ENCODE measurements around the gene GATD1. TPM values are rescaled to one million over a fixed set of nuclear protein-coding genes. Genes with fewer than 3 reads are reported as not detected.

The GATD1 gene
- total and polyA plus RNA-seq, 9 of the 15 experiments (the other 6 are each of a cell fraction or from before 2014, with no cell fraction given) = 2.8 to 144 (median 36.9) TPM

DNA sequence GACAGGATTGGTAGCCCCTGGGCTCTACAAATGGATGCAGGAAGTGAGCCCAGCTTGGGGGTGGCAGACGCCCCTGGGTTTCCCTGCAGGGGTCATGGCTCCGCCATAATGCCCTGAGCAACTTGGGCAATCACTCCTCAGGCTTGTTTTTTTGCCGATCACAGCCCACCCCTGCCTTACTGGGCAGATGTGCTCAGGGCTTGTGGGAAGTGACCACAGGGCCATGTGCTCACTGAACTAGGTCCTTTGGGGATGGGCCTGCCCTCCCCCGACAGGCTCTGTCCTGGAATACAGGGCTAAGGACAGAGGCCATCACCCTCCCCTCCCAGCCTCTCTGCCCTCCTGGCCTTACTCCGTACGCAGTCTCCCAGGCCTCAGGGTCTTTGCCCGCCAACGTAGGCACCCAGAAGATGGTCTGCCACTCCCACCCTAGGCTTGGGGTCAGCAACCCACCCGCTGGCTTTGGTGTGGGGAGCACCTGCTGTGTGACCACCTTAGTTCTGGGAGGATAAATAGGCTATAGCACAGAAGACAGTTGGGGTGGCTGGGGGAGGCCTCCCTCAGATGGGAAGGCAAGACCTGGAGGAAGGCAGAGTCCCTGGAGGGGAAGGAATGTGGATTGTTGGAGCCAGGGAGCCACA lies 36.3 kb upstream of the GATD1 start (continued):
- TF ChIP-seq AFF4 (CRISPR knock-in tag; IDR thresholded peaks at IDR 0.05) (no peak), PTBP1 (IDR thresholded peaks at IDR 0.05; ENCODE audit: low read depth, low read length) (0 out of 2 replicates have a peak, but pooled peaks have one; percentile 18), ZNF583 (CRISPR knock-in tag; IDR thresholded peaks at IDR 0.05) (no peak), ZBTB7A (IDR thresholded peaks at IDR 0.05; ENCODE audit: borderline replicate concordance, control insufficient read depth, low read depth, low read length) (no peak; the same call in 1 of the 2 replicates), MYNN (IDR thresholded peaks at IDR 0.05) (peak; percentile 26; the same call in 1 of the 2 replicates), MYNN (CRISPR knock-in tag; IDR thresholded peaks at IDR 0.05) (no peak), RUNX1 (IDR thresholded peaks at IDR 0.05; ENCODE audit: low read depth) (0 out of 2 replicates have a peak, but pooled peaks have one; percentile 14), NCOR1 (IDR thresholded peaks at IDR 0.05) (no peak), SMARCC2 (IDR thresholded peaks at IDR 0.05; ENCODE audit: low read depth) (no peak), HNRNPL (IDR thresholded peaks at IDR 0.05; ENCODE audit: low read depth, low read length) (no peak), XRCC4 (IDR thresholded peaks at IDR 0.05; ENCODE audit: extremely low read depth, insufficient read depth, insufficient read length) (no peak), POLR2B (IDR thresholded peaks at IDR 0.05; ENCODE audit: low read depth, partially characterized antibody) (peak; percentile 71), POLR3G (IDR thresholded peaks at IDR 0.05; ENCODE audit: extremely low read depth, insufficient read length, insufficient replicate concordance) (no peak)
- TF ChIP-seq, protein P1, sequence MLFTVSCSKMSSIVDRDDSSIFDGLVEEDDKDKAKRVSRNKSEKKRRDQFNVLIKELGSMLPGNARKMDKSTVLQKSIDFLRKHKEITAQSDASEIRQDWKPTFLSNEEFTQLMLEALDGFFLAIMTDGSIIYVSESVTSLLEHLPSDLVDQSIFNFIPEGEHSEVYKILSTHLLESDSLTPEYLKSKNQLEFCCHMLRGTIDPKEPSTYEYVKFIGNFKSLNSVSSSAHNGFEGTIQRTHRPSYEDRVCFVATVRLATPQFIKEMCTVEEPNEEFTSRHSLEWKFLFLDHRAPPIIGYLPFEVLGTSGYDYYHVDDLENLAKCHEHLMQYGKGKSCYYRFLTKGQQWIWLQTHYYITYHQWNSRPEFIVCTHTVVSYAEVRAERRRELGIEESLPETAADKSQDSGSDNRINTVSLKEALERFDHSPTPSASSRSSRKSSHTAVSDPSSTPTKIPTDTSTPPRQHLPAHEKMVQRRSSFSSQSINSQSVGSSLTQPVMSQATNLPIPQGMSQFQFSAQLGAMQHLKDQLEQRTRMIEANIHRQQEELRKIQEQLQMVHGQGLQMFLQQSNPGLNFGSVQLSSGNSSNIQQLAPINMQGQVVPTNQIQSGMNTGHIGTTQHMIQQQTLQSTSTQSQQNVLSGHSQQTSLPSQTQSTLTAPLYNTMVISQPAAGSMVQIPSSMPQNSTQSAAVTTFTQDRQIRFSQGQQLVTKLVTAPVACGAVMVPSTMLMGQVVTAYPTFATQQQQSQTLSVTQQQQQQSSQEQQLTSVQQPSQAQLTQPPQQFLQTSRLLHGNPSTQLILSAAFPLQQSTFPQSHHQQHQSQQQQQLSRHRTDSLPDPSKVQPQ (CRISPR knock-in tag; IDR thresholded peaks at IDR 0.05; ENCODE audit: borderline replicate concordance) = no peak

Measured in K562 (cell line).